ENCODE data around the gene PDXDC1. TPM values are rescaled to one million over a fixed set of nuclear protein-coding genes. Genes with fewer than 3 reads are reported as not detected.
A peak's percentile ranks its signal among the peaks of the same experiment; 100 is the strongest.
"Not testable (repeated sequence)": the region's sequence is repeated elsewhere in the genome, so short reads cannot be mapped to it uniquely, and the experiment has no call there.

PDXDC1 gene
- total RNA-seq, 1 donor from 2014 or later = 69.1 TPM

GRCh38 chr16:14975418-14976194, 780 bp downstream of the PDXDC1 start:
- not testable (repeated sequence) for H3K9me3 ChIP-seq (ENCODE audit: low read depth); H3K36me3 Mint-ChIP-seq; H3K4me1 ChIP-seq; H3K36me3 ChIP-seq; H3K27me3 Mint-ChIP-seq (ENCODE audit: insufficient read depth, low read depth); H3K27ac ChIP-seq; H3K27me3 ChIP-seq; H3K27ac Mint-ChIP-seq; H3K9me3 Mint-ChIP-seq; H3F3A ChIP-seq (ENCODE audit: low read depth); H3K4me1 Mint-ChIP-seq
- peak overlapping the region; percentile 78 for H3K4me2 ChIP-seq
- TF ChIP-seq CTCF (IDR thresholded peaks at IDR 0.05) = peak; percentile 2
- H3K79me2 ChIP-seq (ENCODE audit: low read depth) = peaks cover 54% of the 10 kb centered on the region
- peak overlapping the region; percentile 75 for H2AFZ ChIP-seq (replicated peaks)
- H3K4me3 Mint-ChIP-seq = peak overlapping the region; percentile 93
- peak; percentile 48 for DNase-seq (ENCODE audit: low spot score)
- peak overlapping the region; percentile 72 for H3K4me3 ChIP-seq
- peaks cover 24% of the 10 kb centered on the region for H4K20me1 ChIP-seq (ENCODE audit: low read depth)
- peak overlapping the region; percentile 36 for H3K9ac ChIP-seq

DNA sequence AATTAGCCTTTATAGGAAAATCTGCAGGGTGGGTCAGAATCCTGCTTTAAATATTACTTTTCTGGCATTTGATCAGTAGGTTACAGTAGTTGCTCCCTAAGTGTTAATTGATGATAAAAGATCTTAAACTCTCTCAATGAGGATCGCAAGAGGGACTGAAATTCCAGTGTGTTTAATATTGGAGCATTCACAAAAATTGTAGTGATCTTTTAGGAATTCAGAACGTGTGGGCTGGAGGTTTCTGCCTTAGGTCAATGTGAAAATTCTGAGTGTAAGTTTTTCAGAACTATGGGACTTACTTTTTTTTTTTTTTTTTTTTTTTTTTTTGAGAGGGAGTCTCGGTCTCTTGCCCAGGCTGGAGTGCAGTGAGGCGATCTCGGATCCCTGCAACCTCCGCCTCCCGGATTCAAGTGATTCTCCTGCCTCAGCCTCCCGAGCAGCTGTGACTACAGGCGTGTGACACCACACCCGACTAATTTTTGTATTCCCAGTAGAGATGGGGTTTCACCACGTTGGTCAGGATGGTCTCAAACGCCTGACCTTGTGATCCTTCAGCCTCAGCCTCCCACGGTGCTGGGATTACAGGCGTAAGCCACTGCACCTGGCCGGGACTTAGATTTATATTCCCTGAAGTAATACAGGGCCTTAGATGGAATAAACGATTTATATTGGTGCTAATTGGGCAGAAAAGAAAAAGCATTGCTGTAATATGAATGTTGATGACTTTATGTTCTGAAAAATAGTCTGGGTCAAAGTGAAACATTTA, 2.3 kb downstream of the PDXDC1 start:
- not testable (repeated sequence) for DNase-seq (ENCODE audit: low spot score); H3K9me3 Mint-ChIP-seq; H3K27ac Mint-ChIP-seq; H3K9ac ChIP-seq; H3K27ac ChIP-seq; H3K4me1 Mint-ChIP-seq; H3K4me2 ChIP-seq; H3K27me3 ChIP-seq; H3K36me3 Mint-ChIP-seq; H3K4me1 ChIP-seq; H3K27me3 Mint-ChIP-seq (ENCODE audit: insufficient read depth, low read depth); H3F3A ChIP-seq (ENCODE audit: low read depth); H3K4me3 ChIP-seq; H2AFZ ChIP-seq (replicated peaks); H3K9me3 ChIP-seq (ENCODE audit: low read depth); H3K36me3 ChIP-seq
- H3K4me3 Mint-ChIP-seq = peak overlapping the region; percentile 60
- Histone ChIP-seq H3K79me2 (ENCODE audit: low read depth) (peaks cover 68% of the 10 kb centered on the region), H4K20me1 (ENCODE audit: low read depth) (peaks cover 29% of the 10 kb centered on the region)

DNA sequence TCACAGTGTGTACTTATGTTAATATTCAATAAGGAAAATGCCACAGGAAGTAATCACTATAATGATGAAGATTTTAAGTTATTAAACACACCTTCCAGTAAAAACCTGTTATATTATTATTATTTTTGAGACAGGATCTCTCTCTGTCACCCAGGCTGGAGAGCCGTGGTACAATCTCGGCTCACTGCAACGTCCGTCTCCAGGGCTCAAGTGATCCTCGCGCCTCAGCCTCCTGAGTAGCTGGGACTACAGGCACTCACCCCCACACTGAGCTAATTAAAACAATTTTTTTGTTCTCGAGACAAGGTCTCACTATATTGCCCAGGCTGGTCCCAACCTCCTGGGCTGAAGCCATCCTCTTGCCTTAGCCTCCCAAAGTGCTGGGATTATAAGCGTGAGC, 3.5 kb downstream of the PDXDC1 start:
- DNase-seq (ENCODE audit: low spot score); H2AFZ ChIP-seq (replicated peaks); H3K4me1 ChIP-seq; H3K27ac ChIP-seq; H3K4me1 Mint-ChIP-seq; H3K9ac ChIP-seq; H3K27ac Mint-ChIP-seq; H3K4me3 ChIP-seq; H3K27me3 ChIP-seq; H3K9me3 ChIP-seq (ENCODE audit: low read depth); H3K36me3 ChIP-seq; H3F3A ChIP-seq (ENCODE audit: low read depth); H3K9me3 Mint-ChIP-seq; H3K27me3 Mint-ChIP-seq (ENCODE audit: insufficient read depth, low read depth); H3K4me3 Mint-ChIP-seq; H3K36me3 Mint-ChIP-seq; H3K4me2 ChIP-seq: not testable (repeated sequence)
- H4K20me1 ChIP-seq (ENCODE audit: low read depth) = peaks cover 29% of the 10 kb centered on the region
- H3K79me2 ChIP-seq (ENCODE audit: low read depth) = peaks cover 79% of the 10 kb centered on the region

- not testable (repeated sequence) for H3K27me3 ChIP-seq; H3K4me3 ChIP-seq; H3K36me3 Mint-ChIP-seq; DNase-seq (ENCODE audit: low spot score); H3K9me3 ChIP-seq (ENCODE audit: low read depth); H3K9ac ChIP-seq; H3K4me1 Mint-ChIP-seq; H3K4me1 ChIP-seq; H3K9me3 Mint-ChIP-seq; H2AFZ ChIP-seq (replicated peaks); H3K27ac ChIP-seq; H3K4me2 ChIP-seq; H3K36me3 ChIP-seq; H3K27me3 Mint-ChIP-seq (ENCODE audit: insufficient read depth, low read depth); H3K4me3 Mint-ChIP-seq; H3F3A ChIP-seq (ENCODE audit: low read depth)
- H4K20me1 ChIP-seq (ENCODE audit: low read depth) = peaks cover 29% of the 10 kb centered on the region
- H3K79me2 ChIP-seq (ENCODE audit: low read depth) = peaks cover 79% of the 10 kb centered on the region
- H3K27ac Mint-ChIP-seq = peak overlapping the region; percentile 13
These were observed 4.1 kb downstream of the PDXDC1 start for GRCh38 chr16:14978908-14979307.

DNA sequence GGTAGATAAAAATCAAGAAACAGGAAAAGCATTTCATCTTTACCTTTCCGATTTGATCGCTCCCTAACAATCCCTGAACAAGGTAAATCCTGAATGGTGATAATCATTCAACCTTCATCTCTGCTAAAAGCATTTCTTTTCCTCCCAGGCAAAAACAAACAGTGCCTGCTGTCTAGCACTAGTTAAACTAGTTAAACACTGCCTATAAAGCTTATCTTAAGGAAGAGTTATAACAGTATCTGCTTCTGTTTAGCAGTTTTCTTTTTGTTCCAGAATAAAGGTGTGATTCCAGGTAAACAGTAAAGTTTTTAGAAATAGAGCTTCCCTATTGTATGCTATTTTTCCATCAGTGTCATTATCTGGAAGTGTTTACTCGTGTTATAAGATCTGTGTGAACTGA, 6.4 kb downstream of the PDXDC1 start:
- H3K4me1 ChIP-seq; H2AFZ ChIP-seq (replicated peaks); H3K27me3 ChIP-seq; H3K9me3 ChIP-seq (ENCODE audit: low read depth); H3K27ac Mint-ChIP-seq; H3K4me2 ChIP-seq; H3K36me3 Mint-ChIP-seq; H3K36me3 ChIP-seq; H3K27me3 Mint-ChIP-seq (ENCODE audit: insufficient read depth, low read depth); H3K9me3 Mint-ChIP-seq; H3K4me1 Mint-ChIP-seq; H3K27ac ChIP-seq; DNase-seq (ENCODE audit: low spot score); H3K4me3 Mint-ChIP-seq; H3F3A ChIP-seq (ENCODE audit: low read depth); H3K4me3 ChIP-seq; H3K9ac ChIP-seq: not testable (repeated sequence)
- Histone ChIP-seq H3K79me2 (ENCODE audit: low read depth) (peaks cover 85% of the 10 kb centered on the region), H4K20me1 (ENCODE audit: low read depth) (peaks cover 28% of the 10 kb centered on the region)

DNA sequence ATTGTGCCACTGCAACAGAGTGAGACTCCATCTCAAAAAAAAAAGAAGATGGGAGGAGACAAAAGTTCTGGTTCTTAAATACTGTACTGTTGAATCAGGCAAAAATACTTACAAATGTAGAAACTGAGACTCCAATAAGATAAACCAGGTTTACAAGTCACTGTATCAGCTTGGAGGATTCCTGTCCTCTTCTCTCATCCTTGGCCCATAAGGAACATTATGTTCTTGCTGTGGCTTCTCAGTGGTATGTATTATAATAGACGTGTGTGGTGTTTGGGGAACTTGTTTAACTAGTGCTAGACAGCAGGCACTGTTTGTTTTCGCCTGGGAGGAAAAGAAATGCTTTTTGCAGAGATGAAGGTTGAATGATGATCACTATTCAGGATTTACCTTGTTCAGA, 7.7 kb downstream of the PDXDC1 start:
- not testable (repeated sequence) for H3K4me3 Mint-ChIP-seq, H3K4me2 ChIP-seq

GRCh38 chr16:14988092-14988491, 13.3 kb downstream of the PDXDC1 start:
- H3K9ac ChIP-seq; H2AFZ ChIP-seq (replicated peaks); H3K36me3 ChIP-seq; H3K4me1 ChIP-seq; H3K4me2 ChIP-seq; DNase-seq (ENCODE audit: low spot score); H4K20me1 ChIP-seq (ENCODE audit: low read depth); H3K27me3 ChIP-seq; H3K4me1 Mint-ChIP-seq; H3K4me3 ChIP-seq; H3K27ac ChIP-seq; H3K27ac Mint-ChIP-seq; H3K4me3 Mint-ChIP-seq; H3F3A ChIP-seq (ENCODE audit: low read depth); H3K9me3 ChIP-seq (ENCODE audit: low read depth): not testable (repeated sequence)
- Mint-ChIP-seq H3K36me3 (peaks cover 26% of the 10 kb centered on the region), H3K9me3 (peaks cover 14% of the 10 kb centered on the region), H3K27me3 (ENCODE audit: insufficient read depth, low read depth) (peaks cover 11% of the 10 kb centered on the region)
- peaks cover 59% of the 10 kb centered on the region for H3K79me2 ChIP-seq (ENCODE audit: low read depth)

More for the DNA sequence above, 7.7 kb downstream of the PDXDC1 start:
- H2AFZ ChIP-seq (replicated peaks); H3K36me3 Mint-ChIP-seq; H3K9ac ChIP-seq; H3K4me1 Mint-ChIP-seq; H3K9me3 ChIP-seq (ENCODE audit: low read depth); H3K4me1 ChIP-seq; DNase-seq (ENCODE audit: low spot score); H3K27me3 ChIP-seq; H3K27ac ChIP-seq; H3K36me3 ChIP-seq; H3K4me3 ChIP-seq; H3K9me3 Mint-ChIP-seq; H3K27ac Mint-ChIP-seq; H3F3A ChIP-seq (ENCODE audit: low read depth); H3K27me3 Mint-ChIP-seq (ENCODE audit: insufficient read depth, low read depth): not testable (repeated sequence)
- peaks cover 85% of the 10 kb centered on the region for H3K79me2 ChIP-seq (ENCODE audit: low read depth)
- peaks cover 20% of the 10 kb centered on the region for H4K20me1 ChIP-seq (ENCODE audit: low read depth)

Data from neural progenitor cell (in vitro differentiated cells).